Measurements from ENCODE around the gene SCMH1. TPM values are rescaled to one million over a fixed set of nuclear protein-coding genes. Genes with fewer than 3 reads are reported as not detected.

SCMH1 gene
- total RNA-seq, 1 experiment from 2014 or later, result 39.5 TPM

DNA sequence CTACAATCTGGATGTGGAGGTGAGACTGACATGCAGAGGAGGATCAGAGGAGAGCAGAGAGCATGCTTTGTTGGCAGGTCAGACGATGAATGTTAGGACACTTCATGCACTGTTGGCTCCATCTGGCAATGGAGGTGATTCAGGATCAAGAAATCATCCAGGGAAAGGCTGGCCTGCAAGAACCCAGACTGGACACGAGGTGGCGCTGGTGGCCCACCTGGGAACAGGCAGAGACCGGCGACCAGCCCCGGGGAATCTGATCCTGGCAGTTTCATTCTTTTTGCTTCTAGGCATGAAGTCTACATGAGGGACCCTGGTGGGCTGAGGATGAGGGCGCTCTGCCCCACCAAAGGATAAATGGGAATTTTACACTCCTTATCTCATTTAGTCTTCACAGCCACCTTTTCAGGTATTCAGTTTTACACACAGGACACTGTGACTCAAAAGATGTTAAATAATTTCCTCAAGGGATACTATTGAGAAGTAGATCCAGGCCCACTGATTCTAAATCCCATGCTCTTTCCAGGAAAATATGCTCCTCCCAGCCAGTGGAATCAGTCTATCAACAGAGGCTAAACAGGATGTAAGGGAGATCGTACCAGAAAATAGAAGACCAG is 26.2 kb upstream of the SCMH1 start:
- intact Hi-C loops (cut with micrococcal nuclease; ENCODE audit: unreplicated experiment), result loop anchor here (1.0 to 5.0 kb wide), 5 partner anchors 54 to 306 kb away; no protein-coding TSS in a partner anchor
- no peak overlapping the region for H3K4me3 ChIP-seq
- H3K36me3 ChIP-seq (ENCODE audit: low read depth), result no peaks in the 10 kb centered on the region
- no peaks in the 10 kb centered on the region for H4K20me1 ChIP-seq (ENCODE audit: insufficient read depth)
- H3K4me1 ChIP-seq (replicated peaks; ENCODE audit: insufficient read depth), result no peaks in the 10 kb centered on the region
- CTCF ChIA-PET, result interaction anchor here (0.6 to 1.0 kb wide), 2 partner anchors 165 to 603 kb away, joined by 3 to 5 read pairs; partner anchors contain the start of gene RIMS3
- peak overlapping the region; percentile 22; the same call in 1 of the 2 replicates for H3K4me2 ChIP-seq
- no peaks in the 10 kb centered on the region for H3K9me3 ChIP-seq (ENCODE audit: insufficient read depth, low read depth)
- peak; percentile 50 to 81 for DNase-seq
- H3F3A ChIP-seq (ENCODE audit: insufficient read depth, low read depth), result no peaks in the 10 kb centered on the region; the same call in 1 of the 2 replicates
- no peaks in the 10 kb centered on the region for H3K9me2 ChIP-seq (ENCODE audit: insufficient read depth)
- H3K27me3 ChIP-seq (ENCODE audit: insufficient read depth, low read depth), result no peaks in the 10 kb centered on the region
- no peak overlapping the region for H2AFZ ChIP-seq
- TF ChIP-seq EZH2 (IDR thresholded peaks at IDR 0.05; ENCODE audit: low read depth), result no peak
- TF ChIP-seq, protein P1, sequence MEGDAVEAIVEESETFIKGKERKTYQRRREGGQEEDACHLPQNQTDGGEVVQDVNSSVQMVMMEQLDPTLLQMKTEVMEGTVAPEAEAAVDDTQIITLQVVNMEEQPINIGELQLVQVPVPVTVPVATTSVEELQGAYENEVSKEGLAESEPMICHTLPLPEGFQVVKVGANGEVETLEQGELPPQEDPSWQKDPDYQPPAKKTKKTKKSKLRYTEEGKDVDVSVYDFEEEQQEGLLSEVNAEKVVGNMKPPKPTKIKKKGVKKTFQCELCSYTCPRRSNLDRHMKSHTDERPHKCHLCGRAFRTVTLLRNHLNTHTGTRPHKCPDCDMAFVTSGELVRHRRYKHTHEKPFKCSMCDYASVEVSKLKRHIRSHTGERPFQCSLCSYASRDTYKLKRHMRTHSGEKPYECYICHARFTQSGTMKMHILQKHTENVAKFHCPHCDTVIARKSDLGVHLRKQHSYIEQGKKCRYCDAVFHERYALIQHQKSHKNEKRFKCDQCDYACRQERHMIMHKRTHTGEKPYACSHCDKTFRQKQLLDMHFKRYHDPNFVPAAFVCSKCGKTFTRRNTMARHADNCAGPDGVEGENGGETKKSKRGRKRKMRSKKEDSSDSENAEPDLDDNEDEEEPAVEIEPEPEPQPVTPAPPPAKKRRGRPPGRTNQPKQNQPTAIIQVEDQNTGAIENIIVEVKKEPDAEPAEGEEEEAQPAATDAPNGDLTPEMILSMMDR (conservative IDR thresholded peaks at IDR 0.05), result peak; percentile 96
- no peaks in the 10 kb centered on the region for H3K79me2 ChIP-seq (ENCODE audit: low read depth)
- POLR2A ChIA-PET (ENCODE audit: unreplicated experiment), result no interaction called here
- no TSS peak for BruUV-seq (replicated peaks)
- no peak overlapping the region for H3K27ac ChIP-seq

DNA sequence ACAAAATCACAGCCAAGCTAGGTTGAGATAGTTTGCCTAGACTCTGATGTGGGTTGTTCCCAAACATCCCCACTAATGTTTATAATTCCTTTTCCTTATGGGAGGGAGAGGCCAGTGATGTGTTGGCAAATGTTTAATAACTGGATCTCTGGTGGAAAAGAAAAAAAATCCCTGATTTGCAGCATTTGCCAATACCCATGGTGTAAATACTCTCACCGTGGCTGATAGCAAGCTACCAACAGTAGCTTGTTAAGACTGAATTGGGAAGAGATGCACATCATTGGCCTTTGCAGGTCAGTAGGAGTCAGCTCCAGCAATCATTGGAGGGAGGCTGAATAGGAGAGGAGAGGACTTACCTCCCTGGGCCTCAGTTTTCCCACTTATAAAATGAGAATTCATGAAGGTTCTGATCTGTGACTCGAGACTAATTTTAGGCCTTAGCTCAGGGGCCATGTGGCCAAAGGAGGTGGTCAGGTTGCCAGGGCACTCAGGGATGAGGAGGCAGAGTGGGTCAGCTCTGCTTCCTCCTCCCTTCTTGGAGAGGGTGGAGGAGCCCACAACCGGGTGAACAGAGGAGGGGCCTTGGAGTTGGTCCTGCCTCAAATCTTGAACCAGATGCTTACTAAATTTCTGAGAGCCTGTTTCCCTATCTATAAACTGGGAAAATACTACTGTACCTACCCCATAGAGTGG is 20.0 kb upstream of the SCMH1 start:
- no peaks in the 10 kb centered on the region for H3K4me1 ChIP-seq (replicated peaks; ENCODE audit: insufficient read depth)
- no TSS peak for BruUV-seq (replicated peaks)
- H3K9me3 ChIP-seq (ENCODE audit: insufficient read depth, low read depth), result no peaks in the 10 kb centered on the region
- no peaks in the 10 kb centered on the region for H3F3A ChIP-seq (ENCODE audit: insufficient read depth, low read depth)
- H3K4me2 ChIP-seq, result no peak overlapping the region
- H3K27me3 ChIP-seq (ENCODE audit: insufficient read depth, low read depth), result no peaks in the 10 kb centered on the region
- no peaks in the 10 kb centered on the region for H3K79me2 ChIP-seq (ENCODE audit: low read depth)
- H4K20me1 ChIP-seq (ENCODE audit: insufficient read depth), result no peaks in the 10 kb centered on the region
- intact Hi-C loops (cut with micrococcal nuclease; ENCODE audit: unreplicated experiment), result no loop called here
- ChIA-PET POLR2A (ENCODE audit: unreplicated experiment) (no interaction called here), CTCF (no interaction called here)
- no peak overlapping the region for H3K4me3 ChIP-seq
- H3K36me3 ChIP-seq (ENCODE audit: low read depth), result no peaks in the 10 kb centered on the region
- TF ChIP-seq, protein P1 (conservative IDR thresholded peaks at IDR 0.05), result no peak
- no peak for TF ChIP-seq EZH2 (IDR thresholded peaks at IDR 0.05; ENCODE audit: low read depth)
- no peak overlapping the region for H2AFZ ChIP-seq
- DNase-seq, result no peak
- no peak overlapping the region for H3K27ac ChIP-seq
- no peaks in the 10 kb centered on the region for H3K9me2 ChIP-seq (ENCODE audit: insufficient read depth)

DNA sequence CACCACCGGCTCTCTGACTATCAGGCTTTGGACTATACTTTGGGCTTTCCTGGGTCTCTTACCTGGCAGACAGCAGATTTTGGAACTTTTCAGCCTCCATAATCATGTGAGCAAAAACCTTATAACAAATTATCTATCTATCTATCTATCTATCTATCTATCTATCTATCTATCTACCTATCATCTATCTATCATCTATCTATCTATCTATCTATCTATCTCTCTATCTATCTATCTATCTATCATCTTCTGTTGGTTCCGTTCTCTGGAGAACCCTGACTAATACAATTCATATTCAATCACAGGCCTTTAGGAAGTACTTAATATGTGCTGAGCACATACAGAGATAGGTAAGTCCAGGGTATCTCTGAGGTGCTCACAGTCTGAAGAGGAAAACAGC is 18.7 kb upstream of the SCMH1 start:
- Histone ChIP-seq H3K79me2 (ENCODE audit: low read depth) (no peaks in the 10 kb centered on the region), H4K20me1 (ENCODE audit: insufficient read depth) (no peaks in the 10 kb centered on the region), H3K9me2 (ENCODE audit: insufficient read depth) (no peaks in the 10 kb centered on the region), H3K4me2 (no peak overlapping the region), H3K9me3 (ENCODE audit: insufficient read depth, low read depth) (no peaks in the 10 kb centered on the region), H3K4me1 (replicated peaks; ENCODE audit: insufficient read depth) (no peaks in the 10 kb centered on the region), H3K4me3 (no peak overlapping the region), H3K27ac (no peak overlapping the region), H3K36me3 (ENCODE audit: low read depth) (no peaks in the 10 kb centered on the region), H3K27me3 (ENCODE audit: insufficient read depth, low read depth) (no peaks in the 10 kb centered on the region), H3F3A (ENCODE audit: insufficient read depth, low read depth) (no peaks in the 10 kb centered on the region), H2AFZ (no peak overlapping the region)
- no peak for DNase-seq
- POLR2A ChIA-PET (ENCODE audit: unreplicated experiment), result no interaction called here
- CTCF ChIA-PET, result no interaction called here
- BruUV-seq (replicated peaks), result no TSS peak
- TF ChIP-seq EZH2 (IDR thresholded peaks at IDR 0.05; ENCODE audit: low read depth), result no peak
- TF ChIP-seq, protein P1 (conservative IDR thresholded peaks at IDR 0.05), result no peak
- intact Hi-C loops (cut with micrococcal nuclease; ENCODE audit: unreplicated experiment), result no loop called here
